HepG2 (cell line): ENCODE data around the gene HMGN4. TPM values are rescaled to one million over a fixed set of nuclear protein-coding genes. Genes with fewer than 3 reads are reported as not detected.

Experiments used
- CREB3 ChIP-seq: sonication (generic); formaldehyde crosslinking; IDR thresholded peaks from 2 replicates; pipeline ENCODE4 v1.5.0; 2020; ENCODE audit warnings: missing genetic modification reagents
- CTCF ChIP-seq: sonication (generic); formaldehyde crosslinking; IDR thresholded peaks from 2 replicates; pipeline ENCODE4 v1.5.0; 2020; ENCODE audit warnings: mild to moderate bottlenecking, missing genetic modification reagents, moderate library complexity
- E2F1 ChIP-seq: sonication (generic); formaldehyde crosslinking; IDR thresholded peaks from 2 replicates; pipeline ENCODE4 v1.5.0; 2020; ENCODE audit warnings: missing genetic modification reagents
- EEA1 ChIP-seq: sonication (generic); formaldehyde crosslinking; IDR thresholded peaks from 2 replicates; pipeline ENCODE4 v1.5.1; 2020; ENCODE audit warnings: mild to moderate bottlenecking, missing genetic modification reagents, borderline replicate concordance
- FOXO1 ChIP-seq: sonication (generic); formaldehyde crosslinking; IDR thresholded peaks from 2 replicates; pipeline ENCODE4 v1.4.0; 2020; ENCODE audit warnings: missing genetic modification reagents
- HOXD1 ChIP-seq: sonication (generic); formaldehyde crosslinking; IDR thresholded peaks from 2 replicates; pipeline ENCODE4 v1.5.0; 2020; ENCODE audit warnings: missing genetic modification reagents
- NAIF1 ChIP-seq: sonication (generic); formaldehyde crosslinking; IDR thresholded peaks from 2 replicates; pipeline ENCODE4 v1.5.0; 2020; ENCODE audit warnings: mild to moderate bottlenecking, missing genetic modification reagents, borderline replicate concordance
- POLR2AphosphoS5 ChIP-seq: IDR thresholded peaks from 2 replicates; pipeline ENCODE4 v1.6.1; 2012; ENCODE audit warnings: low read depth, low read length
- PRDM4 ChIP-seq: sonication (generic); formaldehyde crosslinking; IDR thresholded peaks from 2 replicates; pipeline ENCODE4 v1.9.0; 2021; ENCODE audit warnings: missing genetic modification reagents, borderline replicate concordance
- PREB ChIP-seq: sonication (generic); formaldehyde crosslinking; IDR thresholded peaks from 2 replicates; pipeline ENCODE4 v1.4.0; 2020; ENCODE audit warnings: missing genetic modification reagents
- RAD51 ChIP-seq: fragments of 450-650 bp; IDR thresholded peaks from 2 replicates; pipeline ENCODE4 v1.6.1; 2016; ENCODE audit warnings: borderline replicate concordance
- RNF2 ChIP-seq: fragments of 450-650 bp; conservative IDR thresholded peaks from 2 replicates; pipeline ENCODE4 v1.6.1; 2016; ENCODE audit warnings: low read depth
- THAP11 ChIP-seq: IDR thresholded peaks from 2 replicates; pipeline ENCODE4 v1.6.1; 2016; ENCODE audit warnings: missing biosample characterization, missing genetic modification reagents
- ZBTB2 ChIP-seq: sonication (generic); formaldehyde crosslinking; IDR thresholded peaks from 2 replicates; pipeline ENCODE4 v1.8.0; 2022; ENCODE audit warnings: low read depth, missing genetic modification reagents
- ZBTB20 ChIP-seq: sonication (generic); formaldehyde crosslinking; IDR thresholded peaks from 2 replicates; pipeline ENCODE4 v1.8.1; 2023; ENCODE audit warnings: missing genetic modification reagents, low read depth, mild to moderate bottlenecking, borderline replicate concordance
- ZNF280B ChIP-seq: sonication (generic); formaldehyde crosslinking; IDR thresholded peaks from 2 replicates; pipeline ENCODE4 v1.5.0; 2020; ENCODE audit warnings: missing genetic modification reagents, mild to moderate bottlenecking, borderline replicate concordance
- ZNF691 ChIP-seq: sonication (generic); formaldehyde crosslinking; IDR thresholded peaks from 2 replicates; pipeline ENCODE4 v1.4.0; 2020; ENCODE audit warnings: missing genetic modification reagents, low read depth, mild to moderate bottlenecking, borderline replicate concordance
- polyA plus RNA-seq, 8 experiments: library from polyadenylated mRNA; depleted of rRNA in 3 of 8; stranded (reverse) in 7 of 8; unstranded in 1 of 8; fragments of >200 nt; fragmentation: Illumina TruSeq in 4 of 8; extraction: Trizol in 4 of 8; gene quantifications; 2 replicates each; pipeline versions ENCODE4 v1.2.1 to v1.2.3, GENCODE V29; 2011 to 2016; ENCODE audit warnings: low read depth in 4 of 8, missing spikeins in 1 of 8, mixed read lengths in 1 of 8; ENCODE audit not compliant: insufficient read depth in 1 of 8
- total RNA-seq, 5 experiments: library from RNA; depleted of rRNA; stranded (reverse); fragments of >200 nt; fragmentation: Illumina TruSeq; extraction: Trizol; gene quantifications; 2 replicates each; pipeline ENCODE4 v1.2.3, GENCODE V29; 2016; ENCODE audit warnings: low read depth in 1 of 5

The HMGN4 gene
- total and polyA plus RNA-seq, 2 of the 13 experiments (the other 11 are each of a cell fraction or from before 2014, with no cell fraction given) = 39.9 to 52.1 TPM

GRCh38 chr6:26595669-26596269 lies 57.6 kb downstream of the HMGN4 start (continued):
- TF ChIP-seq PREB = no peak
- TF ChIP-seq CTCF (CRISPR knock-in tag) = peak; percentile 99
- TF ChIP-seq E2F1 (CRISPR knock-in tag) = no peak
- TF ChIP-seq ZNF691 (CRISPR knock-in tag) = no peak
- peak; percentile 83; the same call in 1 of the 2 replicates for TF ChIP-seq ZNF280B (CRISPR knock-in tag)
- TF ChIP-seq PRDM4 (CRISPR knock-in tag) = no peak
- no peak for TF ChIP-seq RAD51
- no peak for TF ChIP-seq NAIF1 (CRISPR knock-in tag)
- TF ChIP-seq HOXD1 = no peak
- TF ChIP-seq EEA1 = no peak
- TF ChIP-seq RNF2 = no peak
- 0 out of 2 replicates have a peak, but pooled peaks have one; percentile 22 for TF ChIP-seq CREB3
- 0 out of 2 replicates have a peak, but pooled peaks have one; percentile 21 for TF ChIP-seq POLR2AphosphoS5
- TF ChIP-seq ZBTB2 = no peak; the same call in 1 of the 2 replicates
- TF ChIP-seq FOXO1 (CRISPR knock-in tag) = peak; percentile 83; the same call in 1 of the 2 replicates
- TF ChIP-seq ZBTB20 (CRISPR knock-in tag) = peak; percentile 66; the same call in 1 of the 2 replicates
- TF ChIP-seq THAP11 (CRISPR knock-in tag) = peak; percentile 76; the same call in 1 of the 2 replicates
